Measurements from ENCODE around the gene ERN2. TPM values are rescaled to one million over a fixed set of nuclear protein-coding genes. Genes with fewer than 3 reads are reported as not detected.

ERN2 gene
- total RNA-seq, 1 donor from 2014 or later: not detected

DNA sequence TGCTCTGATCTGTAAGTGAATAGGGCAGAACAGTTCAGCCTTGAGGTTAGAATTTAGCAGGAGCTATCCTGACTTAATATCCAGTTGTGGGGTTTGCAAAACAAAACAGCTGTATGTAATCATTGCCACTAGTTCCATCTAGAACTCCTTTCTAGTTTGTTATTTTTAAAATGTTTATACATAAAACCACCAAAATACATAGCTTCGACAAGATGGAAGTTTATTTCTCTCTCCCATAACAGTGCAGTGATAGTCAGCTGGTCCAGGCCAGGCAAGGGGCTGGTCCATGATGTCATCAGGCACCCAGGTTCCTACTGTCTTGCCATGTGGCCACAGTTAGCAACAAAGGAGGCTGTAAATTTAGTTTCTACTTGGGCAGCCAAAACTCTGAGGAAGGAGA is 44.8 kb downstream of the ERN2 start:
- FAIRE-seq: no peak
- H3K27ac ChIP-seq (ENCODE audit: low read depth, low read length): no peak overlapping the region

DNA sequence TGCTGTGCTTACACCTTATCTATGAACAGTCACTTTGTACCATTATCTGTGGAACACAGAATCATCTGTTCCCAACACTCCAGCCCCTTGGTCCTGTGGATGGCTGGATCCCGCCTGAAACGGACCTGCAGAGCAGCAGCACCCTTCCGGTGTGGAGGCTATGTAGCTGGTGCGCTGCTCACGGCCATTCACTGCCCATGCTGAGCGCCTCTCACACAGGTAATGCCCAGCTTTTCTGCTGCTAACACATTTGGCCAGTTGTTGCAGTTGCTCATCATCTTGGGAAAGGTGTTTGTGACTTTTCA is 45.7 kb downstream of the ERN2 start:
- H3K4me1 Mint-ChIP-seq (ENCODE audit: low read depth, unreplicated experiment): peaks cover 13% of the 10 kb centered on the region
- no peak overlapping the region for H2AFZ ChIP-seq (ENCODE audit: low read depth, low read length)
- no peak overlapping the region for H3K4me2 ChIP-seq (ENCODE audit: low read length)
- no peaks in the 10 kb centered on the region for H3K27me3 ChIP-seq (ENCODE audit: insufficient read depth, low read length)
- H3K9me3 Mint-ChIP-seq (ENCODE audit: unreplicated experiment): no peaks in the 10 kb centered on the region
- peaks cover 43% of the 10 kb centered on the region for H4K20me1 ChIP-seq (ENCODE audit: insufficient read depth, low read length)
- no peak for TF ChIP-seq EZH2 (IDR thresholded peaks at IDR 0.05; ENCODE audit: insufficient read depth, low read length)
- TF ChIP-seq, protein P1, sequence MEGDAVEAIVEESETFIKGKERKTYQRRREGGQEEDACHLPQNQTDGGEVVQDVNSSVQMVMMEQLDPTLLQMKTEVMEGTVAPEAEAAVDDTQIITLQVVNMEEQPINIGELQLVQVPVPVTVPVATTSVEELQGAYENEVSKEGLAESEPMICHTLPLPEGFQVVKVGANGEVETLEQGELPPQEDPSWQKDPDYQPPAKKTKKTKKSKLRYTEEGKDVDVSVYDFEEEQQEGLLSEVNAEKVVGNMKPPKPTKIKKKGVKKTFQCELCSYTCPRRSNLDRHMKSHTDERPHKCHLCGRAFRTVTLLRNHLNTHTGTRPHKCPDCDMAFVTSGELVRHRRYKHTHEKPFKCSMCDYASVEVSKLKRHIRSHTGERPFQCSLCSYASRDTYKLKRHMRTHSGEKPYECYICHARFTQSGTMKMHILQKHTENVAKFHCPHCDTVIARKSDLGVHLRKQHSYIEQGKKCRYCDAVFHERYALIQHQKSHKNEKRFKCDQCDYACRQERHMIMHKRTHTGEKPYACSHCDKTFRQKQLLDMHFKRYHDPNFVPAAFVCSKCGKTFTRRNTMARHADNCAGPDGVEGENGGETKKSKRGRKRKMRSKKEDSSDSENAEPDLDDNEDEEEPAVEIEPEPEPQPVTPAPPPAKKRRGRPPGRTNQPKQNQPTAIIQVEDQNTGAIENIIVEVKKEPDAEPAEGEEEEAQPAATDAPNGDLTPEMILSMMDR (IDR thresholded peaks at IDR 0.05; ENCODE audit: insufficient read depth, low read depth, low read length): no peak
- FAIRE-seq: no peak
- H3K27ac ChIP-seq (ENCODE audit: low read depth, low read length): no peak overlapping the region
- H3K27ac Mint-ChIP-seq (ENCODE audit: unreplicated experiment): no peak overlapping the region
- no peak overlapping the region for H3K4me3 ChIP-seq (ENCODE audit: insufficient read depth, low read depth, low read length)
- DNase-seq (ENCODE audit: low read depth): no peak
- peaks cover 19% of the 10 kb centered on the region for H3K4me1 ChIP-seq (ENCODE audit: insufficient read depth, low read length)
- H3K27me3 Mint-ChIP-seq (ENCODE audit: low read depth, unreplicated experiment): no peaks in the 10 kb centered on the region
- no peaks in the 10 kb centered on the region for H3K9me3 ChIP-seq (ENCODE audit: insufficient read depth, low read depth, low read length)
- peaks cover 59% of the 10 kb centered on the region for H3K36me3 ChIP-seq (ENCODE audit: insufficient read depth, low read length)
- no peak overlapping the region for H3K4me3 Mint-ChIP-seq (ENCODE audit: unreplicated experiment)
- H3K36me3 Mint-ChIP-seq (ENCODE audit: low read depth, unreplicated experiment): peaks cover 21% of the 10 kb centered on the region
- H3K79me2 ChIP-seq (ENCODE audit: insufficient read depth, low read length): peaks cover 13% of the 10 kb centered on the region
- H3K9ac ChIP-seq (ENCODE audit: low read length): no peak overlapping the region

More for the DNA sequence above, 44.8 kb downstream of the ERN2 start:
- peaks cover 16% of the 10 kb centered on the region for H3K79me2 ChIP-seq (ENCODE audit: insufficient read depth, low read length)
- no peak for DNase-seq (ENCODE audit: low read depth)
- peaks cover 13% of the 10 kb centered on the region for H3K4me1 Mint-ChIP-seq (ENCODE audit: low read depth, unreplicated experiment)
- no peaks in the 10 kb centered on the region for H3K27me3 ChIP-seq (ENCODE audit: insufficient read depth, low read length)
- H3K4me1 ChIP-seq (ENCODE audit: insufficient read depth, low read length): peaks cover 19% of the 10 kb centered on the region
- H3K27ac Mint-ChIP-seq (ENCODE audit: unreplicated experiment): no peak overlapping the region
- H3K4me2 ChIP-seq (ENCODE audit: low read length): no peak overlapping the region
- no peak overlapping the region for H3K9ac ChIP-seq (ENCODE audit: low read length)
- peaks cover 41% of the 10 kb centered on the region for H4K20me1 ChIP-seq (ENCODE audit: insufficient read depth, low read length)
- H2AFZ ChIP-seq (ENCODE audit: low read depth, low read length): no peak overlapping the region
- H3K9me3 Mint-ChIP-seq (ENCODE audit: unreplicated experiment): no peaks in the 10 kb centered on the region
- H3K27me3 Mint-ChIP-seq (ENCODE audit: low read depth, unreplicated experiment): no peaks in the 10 kb centered on the region
- peaks cover 52% of the 10 kb centered on the region for H3K36me3 ChIP-seq (ENCODE audit: insufficient read depth, low read length)
- no peaks in the 10 kb centered on the region for H3K9me3 ChIP-seq (ENCODE audit: insufficient read depth, low read depth, low read length)
- no peak overlapping the region for H3K4me3 Mint-ChIP-seq (ENCODE audit: unreplicated experiment)
- peaks cover 21% of the 10 kb centered on the region for H3K36me3 Mint-ChIP-seq (ENCODE audit: low read depth, unreplicated experiment)
- TF ChIP-seq EZH2 (IDR thresholded peaks at IDR 0.05; ENCODE audit: insufficient read depth, low read length): no peak
- TF ChIP-seq, protein P1 (IDR thresholded peaks at IDR 0.05; ENCODE audit: insufficient read depth, low read depth, low read length): no peak
- no peak overlapping the region for H3K4me3 ChIP-seq (ENCODE audit: insufficient read depth, low read depth, low read length)

DNA sequence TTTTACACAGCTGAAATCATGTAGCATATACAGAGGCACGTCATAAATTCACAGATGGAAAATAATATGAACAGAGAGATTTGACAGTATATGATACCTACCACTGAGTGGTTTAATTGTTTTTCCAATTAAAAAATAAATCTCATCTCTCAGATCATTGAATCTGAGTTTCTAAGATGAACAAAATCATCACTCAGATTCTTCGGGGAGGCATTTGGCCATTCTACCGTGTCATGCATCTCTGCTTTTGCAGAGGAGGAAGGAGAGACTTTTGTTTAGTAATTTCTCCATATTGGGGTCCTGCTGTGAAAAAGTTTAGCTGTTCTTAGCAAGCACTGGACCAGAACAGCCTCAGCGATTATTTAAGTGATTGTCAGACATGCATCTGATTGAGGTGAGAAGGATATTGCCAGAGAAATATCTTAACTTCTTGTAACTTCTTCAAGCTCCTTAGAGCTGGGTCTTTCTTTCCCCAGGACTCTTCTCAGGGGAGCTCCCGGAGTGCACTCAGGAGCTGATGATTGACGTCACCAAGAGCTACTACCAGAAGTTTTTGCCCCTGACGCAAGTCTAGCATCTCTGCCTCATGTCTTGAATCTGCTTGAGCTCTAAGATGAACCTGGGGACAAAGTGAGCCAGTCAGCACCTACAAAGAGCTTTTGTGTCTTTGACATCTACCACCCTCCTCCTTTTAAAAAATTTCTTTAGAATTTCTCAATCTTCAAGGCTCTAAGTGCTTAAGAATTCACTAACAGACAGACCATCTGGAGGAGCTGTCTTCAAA is 46.3 kb downstream of the ERN2 start:
- H3K9me3 Mint-ChIP-seq (ENCODE audit: unreplicated experiment): no peaks in the 10 kb centered on the region
- Histone ChIP-seq H3K27ac (ENCODE audit: low read depth, low read length) (no peak overlapping the region), H3K4me2 (ENCODE audit: low read length) (no peak overlapping the region), H3K4me3 (ENCODE audit: insufficient read depth, low read depth, low read length) (no peak overlapping the region), H3K4me1 (ENCODE audit: insufficient read depth, low read length) (peaks cover 19% of the 10 kb centered on the region), H3K36me3 (ENCODE audit: insufficient read depth, low read length) (peaks cover 60% of the 10 kb centered on the region), H3K9ac (ENCODE audit: low read length) (no peak overlapping the region), H3K79me2 (ENCODE audit: insufficient read depth, low read length) (peaks cover 13% of the 10 kb centered on the region), H4K20me1 (ENCODE audit: insufficient read depth, low read length) (peaks cover 45% of the 10 kb centered on the region), H2AFZ (ENCODE audit: low read depth, low read length) (no peak overlapping the region), H3K27me3 (ENCODE audit: insufficient read depth, low read length) (no peaks in the 10 kb centered on the region), H3K9me3 (ENCODE audit: insufficient read depth, low read depth, low read length) (no peaks in the 10 kb centered on the region)
- FAIRE-seq: no peak
- no peaks in the 10 kb centered on the region for H3K27me3 Mint-ChIP-seq (ENCODE audit: low read depth, unreplicated experiment)
- no peak for DNase-seq (ENCODE audit: low read depth)
- peaks cover 13% of the 10 kb centered on the region for H3K4me1 Mint-ChIP-seq (ENCODE audit: low read depth, unreplicated experiment)
- H3K27ac Mint-ChIP-seq (ENCODE audit: unreplicated experiment): no peak overlapping the region
- H3K4me3 Mint-ChIP-seq (ENCODE audit: unreplicated experiment): no peak overlapping the region
- peaks cover 21% of the 10 kb centered on the region for H3K36me3 Mint-ChIP-seq (ENCODE audit: low read depth, unreplicated experiment)
- TF ChIP-seq EZH2 (IDR thresholded peaks at IDR 0.05; ENCODE audit: insufficient read depth, low read length): no peak
- TF ChIP-seq, protein P1 (IDR thresholded peaks at IDR 0.05; ENCODE audit: insufficient read depth, low read depth, low read length): no peak
